RWPE2 (cell line): Measurements from ENCODE around the gene LHX4.

Experiments
- ATAC-seq: fragments of 200-7000 bp; cut with Tn5 transposase; 3 replicates; pipeline ENCODE4 v1.9.1; 2021; ENCODE audit warnings: low read depth
- DNase-seq: peaks from one replicate; pipeline ENCODE4 v3.0.0-alpha.2; 2020; ENCODE audit warnings: low spot score
- H3K27ac ChIP-seq: fragments of 450-650 bp; 2 replicates; pipeline ENCODE4 v1.5.1; 2017; ENCODE audit warnings: mild to moderate bottlenecking; ENCODE audit not compliant: poor library complexity, severe bottlenecking
- H3K27me3 ChIP-seq: fragments of 250-450 bp; sonication (Bioruptor Pico); 2 replicates; pipeline ENCODE4 v1.5.1; 2021; ENCODE audit warnings: mild to moderate bottlenecking, moderate library complexity; ENCODE audit not compliant: insufficient read depth, poor library complexity, severe bottlenecking
- H3K36me3 ChIP-seq: fragments of 250-450 bp; sonication (Bioruptor Pico); 2 replicates; pipeline ENCODE4 v1.5.1; 2020; ENCODE audit warnings: low read depth, mild to moderate bottlenecking, moderate library complexity
- H3K4me1 ChIP-seq: fragments of 250-450 bp; sonication (Bioruptor Pico); 2 replicates; pipeline ENCODE4 v1.5.1; 2021; ENCODE audit warnings: mild to moderate bottlenecking, moderate library complexity; ENCODE audit not compliant: insufficient read depth, poor library complexity, severe bottlenecking
- H3K4me3 ChIP-seq: fragments of 250-450 bp; sonication (Bioruptor Pico); 2 replicates; pipeline ENCODE4 v1.5.1; 2021; ENCODE audit warnings: mild to moderate bottlenecking, moderate library complexity; ENCODE audit not compliant: severe bottlenecking
- H3K9me3 ChIP-seq: fragments of 250-450 bp; sonication (Bioruptor Pico); 2 replicates; pipeline ENCODE4 v1.5.1; 2021; ENCODE audit warnings: mild to moderate bottlenecking, moderate library complexity; ENCODE audit not compliant: severe bottlenecking
- TF ChIP-seq, protein P1 (sequence below): fragments of 450-650 bp; IDR thresholded peaks from one replicate; pipeline ENCODE4 v1.5.1; 2017; ENCODE audit warnings: mild to moderate bottlenecking, moderate library complexity; ENCODE audit not compliant: poor library complexity, severe bottlenecking

The LHX4 gene

GRCh38 chr1:180251526-180252305 lies 21.7 kb downstream of the LHX4 start:
- no peaks in the 10 kb centered on the region for H3K36me3 ChIP-seq
- DNase-seq (no peak), ATAC-seq (no peak)
- H3K4me3 ChIP-seq = no peak overlapping the region
- H3K27me3 ChIP-seq = no peaks in the 10 kb centered on the region
- H3K4me1 ChIP-seq = no peaks in the 10 kb centered on the region
- TF ChIP-seq, protein P1, sequence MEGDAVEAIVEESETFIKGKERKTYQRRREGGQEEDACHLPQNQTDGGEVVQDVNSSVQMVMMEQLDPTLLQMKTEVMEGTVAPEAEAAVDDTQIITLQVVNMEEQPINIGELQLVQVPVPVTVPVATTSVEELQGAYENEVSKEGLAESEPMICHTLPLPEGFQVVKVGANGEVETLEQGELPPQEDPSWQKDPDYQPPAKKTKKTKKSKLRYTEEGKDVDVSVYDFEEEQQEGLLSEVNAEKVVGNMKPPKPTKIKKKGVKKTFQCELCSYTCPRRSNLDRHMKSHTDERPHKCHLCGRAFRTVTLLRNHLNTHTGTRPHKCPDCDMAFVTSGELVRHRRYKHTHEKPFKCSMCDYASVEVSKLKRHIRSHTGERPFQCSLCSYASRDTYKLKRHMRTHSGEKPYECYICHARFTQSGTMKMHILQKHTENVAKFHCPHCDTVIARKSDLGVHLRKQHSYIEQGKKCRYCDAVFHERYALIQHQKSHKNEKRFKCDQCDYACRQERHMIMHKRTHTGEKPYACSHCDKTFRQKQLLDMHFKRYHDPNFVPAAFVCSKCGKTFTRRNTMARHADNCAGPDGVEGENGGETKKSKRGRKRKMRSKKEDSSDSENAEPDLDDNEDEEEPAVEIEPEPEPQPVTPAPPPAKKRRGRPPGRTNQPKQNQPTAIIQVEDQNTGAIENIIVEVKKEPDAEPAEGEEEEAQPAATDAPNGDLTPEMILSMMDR = no peak
- H3K27ac ChIP-seq = no peak overlapping the region
- H3K9me3 ChIP-seq = no peaks in the 10 kb centered on the region

DNA sequence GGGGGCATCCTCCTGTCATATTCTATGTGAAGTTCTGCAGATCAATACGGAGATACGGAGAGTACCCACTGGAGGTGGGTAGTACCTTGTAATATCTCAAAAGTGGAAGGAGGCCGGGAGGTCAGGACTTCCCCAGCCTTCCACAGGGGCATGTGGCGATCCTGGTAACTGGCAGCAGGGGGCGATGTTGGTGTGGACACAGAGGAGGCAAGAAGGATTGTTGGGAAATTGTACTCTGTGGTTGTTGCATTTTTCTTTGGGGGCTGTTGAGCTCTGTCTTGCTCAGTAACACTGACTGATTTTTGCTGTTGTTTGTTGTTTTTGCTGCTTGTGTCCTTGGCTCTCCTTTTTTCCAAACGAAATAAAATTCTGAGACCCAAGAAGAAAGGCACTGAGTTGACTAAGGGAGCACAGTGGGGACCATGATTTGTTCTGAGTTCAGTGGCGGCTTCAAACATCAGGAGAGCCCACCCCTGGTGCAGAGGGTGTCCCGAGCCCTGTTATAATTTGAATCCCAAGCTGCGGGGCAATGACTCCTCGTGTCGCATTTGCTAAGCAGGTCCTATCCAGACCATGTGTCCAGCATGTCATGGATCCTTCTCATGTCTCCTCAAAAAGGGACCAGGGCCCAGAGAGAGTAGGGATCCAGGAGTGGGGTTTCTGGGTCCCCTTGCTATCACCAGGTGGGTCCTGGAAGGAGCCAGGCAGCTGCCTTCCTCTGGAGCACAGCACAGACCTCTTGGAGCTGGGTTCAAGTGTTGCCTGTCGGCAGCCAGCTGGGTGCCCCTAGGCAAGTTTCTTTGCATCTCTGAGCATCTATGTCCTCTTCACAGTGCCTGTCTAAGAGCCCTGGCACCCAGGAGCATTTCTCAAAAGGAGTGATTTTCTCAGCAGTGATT lies 22.8 kb downstream of the LHX4 start:
- no peak overlapping the region for H3K27ac ChIP-seq
- DNase-seq = no peak
- ATAC-seq = peak; percentile 46; the same call in 2 of the 3 replicates
- H3K4me3 ChIP-seq = no peak overlapping the region
- no peaks in the 10 kb centered on the region for H3K36me3 ChIP-seq
- H3K4me1 ChIP-seq = no peaks in the 10 kb centered on the region
- TF ChIP-seq, protein P1 = peak; percentile 79
- no peaks in the 10 kb centered on the region for H3K27me3 ChIP-seq
- no peaks in the 10 kb centered on the region for H3K9me3 ChIP-seq

- H3K4me3 ChIP-seq = no peak overlapping the region
- H3K27ac ChIP-seq = no peak overlapping the region
- H3K9me3 ChIP-seq = no peaks in the 10 kb centered on the region
- no peaks in the 10 kb centered on the region for H3K4me1 ChIP-seq
- H3K27me3 ChIP-seq = no peaks in the 10 kb centered on the region
- no peak for DNase-seq
- no peak for ATAC-seq
- TF ChIP-seq, protein P1 = no peak
- no peaks in the 10 kb centered on the region for H3K36me3 ChIP-seq
These were observed 23.8 kb downstream of the LHX4 start for GRCh38 chr1:180253585-180254495.

DNA sequence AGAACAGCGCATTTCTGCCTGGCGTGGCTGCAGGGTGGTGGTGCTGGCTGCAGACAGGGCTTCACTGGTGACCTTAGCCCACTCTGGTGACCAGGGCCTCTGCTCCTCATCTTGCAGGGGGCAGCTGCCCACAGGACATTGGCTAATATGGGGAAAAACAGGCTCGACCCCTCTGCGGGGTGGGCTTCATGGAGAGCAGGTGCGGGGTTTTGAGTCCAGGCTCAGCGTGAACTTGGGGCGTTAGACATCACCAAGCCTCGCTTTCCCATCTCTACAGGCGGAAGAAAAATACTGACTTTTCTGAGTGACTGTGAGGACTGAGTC lies 24.4 kb downstream of the LHX4 start:
- TF ChIP-seq, protein P1 = no peak
- ATAC-seq (no peak), DNase-seq (no peak)
- no peak overlapping the region for H3K4me3 ChIP-seq
- H3K9me3 ChIP-seq = no peaks in the 10 kb centered on the region
- H3K4me1 ChIP-seq = no peaks in the 10 kb centered on the region
- no peak overlapping the region for H3K27ac ChIP-seq
- no peaks in the 10 kb centered on the region for H3K27me3 ChIP-seq
- no peaks in the 10 kb centered on the region for H3K36me3 ChIP-seq
